Measurements from ENCODE around the gene NIPA2. TPM values are rescaled to one million over a fixed set of nuclear protein-coding genes. Genes with fewer than 3 reads are reported as not detected.

Gene NIPA2
- total RNA-seq, 1 donor from 2014 or later, result 98.8 TPM

- POLR2A ChIA-PET, result no interaction called here
- ATAC-seq (ENCODE audit: low read depth), result no peak
- Mint-ChIP-seq H3K27ac (no peak overlapping the region), H3K4me1 (peaks cover 2% of the 10 kb centered on the region), H3K36me3 (ENCODE audit: low read depth) (peaks cover 83% of the 10 kb centered on the region), H3K9me3 (no peaks in the 10 kb centered on the region), H3K27me3 (no peaks in the 10 kb centered on the region), H3K4me3 (no peak overlapping the region)
- CTCF ChIA-PET, result no interaction called here
- TF ChIP-seq CTCF (IDR thresholded peaks at IDR 0.05), result no peak
- intact Hi-C loops (cut with micrococcal nuclease), result loop anchor here (10.0 kb wide), 1 partner anchor 74 kb away; no protein-coding TSS in a partner anchor
- no peak for DNase-seq
These were observed 22.7 kb downstream of the NIPA2 start for GRCh38 chr15:22861161-22861560.

GRCh38 chr15:22863356-22863755, 24.9 kb downstream of the NIPA2 start:
- no peak for DNase-seq
- POLR2A ChIA-PET, result no interaction called here
- Mint-ChIP-seq H3K4me1 (peaks cover 2% of the 10 kb centered on the region), H3K36me3 (ENCODE audit: low read depth) (peaks cover 87% of the 10 kb centered on the region), H3K4me3 (no peak overlapping the region), H3K9me3 (no peaks in the 10 kb centered on the region), H3K27me3 (no peaks in the 10 kb centered on the region), H3K27ac (no peak overlapping the region)
- intact Hi-C loops (cut with micrococcal nuclease), result loop anchor here (10.0 kb wide), 1 partner anchor 71 kb away; no protein-coding TSS in a partner anchor
- no peak for ATAC-seq (ENCODE audit: low read depth)
- no peak for TF ChIP-seq CTCF (IDR thresholded peaks at IDR 0.05)
- CTCF ChIA-PET, result no interaction called here

DNA sequence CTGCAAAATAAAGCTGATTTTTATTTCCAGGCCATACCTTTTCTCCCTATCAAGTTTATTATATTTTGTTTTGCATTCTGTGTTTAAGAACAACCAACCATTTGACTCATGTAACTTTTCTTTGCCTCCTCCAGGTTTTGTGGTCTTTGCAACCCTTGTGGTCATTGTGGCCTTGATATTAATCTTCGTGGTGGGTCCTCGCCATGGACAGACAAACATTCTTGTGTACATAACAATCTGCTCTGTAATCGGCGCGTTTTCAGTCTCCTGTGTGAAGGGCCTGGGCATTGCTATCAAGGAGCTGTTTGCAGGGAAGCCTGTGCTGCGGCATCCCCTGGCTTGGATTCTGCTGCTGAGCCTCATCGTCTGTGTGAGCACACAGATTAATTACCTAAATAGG, 27.6 kb downstream of the NIPA2 start:
- ChIA-PET CTCF (no interaction called here), POLR2A (interaction anchor here (1.3 kb wide), 1 partner anchor 26 kb away, joined by 5 read pairs; no protein-coding TSS in a partner anchor)

DNA sequence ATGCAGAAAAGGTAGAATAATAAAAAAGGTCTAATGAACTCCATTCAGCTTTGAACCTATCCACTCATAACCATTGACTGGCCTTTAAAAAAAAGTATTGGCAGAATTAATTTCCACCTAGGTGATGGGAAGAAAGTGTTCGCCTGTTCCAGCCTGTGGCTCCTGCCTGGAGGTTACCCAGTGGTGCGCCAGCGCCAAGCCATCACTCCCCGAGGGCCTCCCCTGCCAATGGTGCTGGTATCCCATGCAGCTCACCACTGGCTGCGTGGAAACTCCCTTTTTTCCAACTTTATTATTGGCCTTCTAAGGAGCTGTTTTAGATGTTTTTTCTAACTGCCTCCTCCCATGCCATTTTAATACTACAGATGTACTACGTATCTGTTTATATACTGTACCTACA, 29.4 kb downstream of the NIPA2 start:
- no peak for DNase-seq
- no peak for TF ChIP-seq CTCF (IDR thresholded peaks at IDR 0.05)
- Mint-ChIP-seq H3K4me1 (peaks cover 2% of the 10 kb centered on the region), H3K36me3 (ENCODE audit: low read depth) (peaks cover 79% of the 10 kb centered on the region), H3K4me3 (no peak overlapping the region), H3K9me3 (no peaks in the 10 kb centered on the region), H3K27me3 (no peaks in the 10 kb centered on the region), H3K27ac (no peak overlapping the region)
- ATAC-seq (ENCODE audit: low read depth), result no peak
- ChIA-PET CTCF (no interaction called here), POLR2A (no interaction called here)
- intact Hi-C loops (cut with micrococcal nuclease), result loop anchor here (10.0 kb wide), 1 partner anchor 67 kb away; no protein-coding TSS in a partner anchor

More for the DNA sequence above, 27.6 kb downstream of the NIPA2 start:
- ATAC-seq (ENCODE audit: low read depth) (no peak), DNase-seq (no peak)
- Mint-ChIP-seq H3K36me3 (ENCODE audit: low read depth) (peaks cover 90% of the 10 kb centered on the region), H3K4me1 (peaks cover 2% of the 10 kb centered on the region), H3K9me3 (no peaks in the 10 kb centered on the region), H3K27ac (no peak overlapping the region), H3K4me3 (no peak overlapping the region), H3K27me3 (no peaks in the 10 kb centered on the region)
- no peak for TF ChIP-seq CTCF (IDR thresholded peaks at IDR 0.05)
- intact Hi-C loops (cut with micrococcal nuclease), result loop anchor here (10.0 kb wide), 1 partner anchor 69 kb away; no protein-coding TSS in a partner anchor

DNA sequence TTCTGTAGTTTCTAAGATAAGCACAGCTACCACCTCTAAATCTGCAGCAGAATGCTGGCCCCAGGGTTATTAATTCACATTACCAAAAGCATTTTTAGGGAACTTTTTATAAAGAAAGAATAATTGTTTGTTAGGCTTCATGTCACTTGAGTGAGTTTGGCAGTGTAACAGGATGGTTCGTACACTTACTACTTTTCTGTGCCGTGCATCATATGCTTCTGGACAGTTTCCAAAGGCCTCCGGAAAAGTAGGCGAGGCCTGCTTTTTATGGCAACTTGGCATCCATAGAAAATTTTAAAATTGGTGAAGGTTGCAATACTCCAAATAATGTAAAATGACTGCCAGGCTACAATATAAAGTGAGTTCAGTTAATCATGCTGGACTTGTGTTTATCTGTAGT, 30.0 kb downstream of the NIPA2 start:
- no peak for TF ChIP-seq CTCF (IDR thresholded peaks at IDR 0.05)
- Mint-ChIP-seq H3K4me3 (no peak overlapping the region), H3K36me3 (ENCODE audit: low read depth) (peaks cover 73% of the 10 kb centered on the region), H3K9me3 (no peaks in the 10 kb centered on the region), H3K27ac (no peak overlapping the region), H3K27me3 (no peaks in the 10 kb centered on the region), H3K4me1 (peaks cover 4% of the 10 kb centered on the region)
- POLR2A ChIA-PET, result no interaction called here
- DNase-seq (no peak), ATAC-seq (ENCODE audit: low read depth) (no peak)
- CTCF ChIA-PET, result no interaction called here
- intact Hi-C loops (cut with micrococcal nuclease), result loop anchor here (10.0 kb wide), 1 partner anchor 66 kb away; no protein-coding TSS in a partner anchor
